Mesendoderm (in vitro differentiated cells): Measurements from ENCODE around the gene SIRT7.

ENCODE experiments used
- DNase-seq: peaks from one replicate; pipeline ENCODE4 v3.0.0; 2013
- H2AK5ac ChIP-seq: 2 replicates; pipeline ENCODE4 v1.6.1; 2013; ENCODE audit warnings: low read length, inconsistent platforms
- H2BK120ac ChIP-seq: 2 replicates; pipeline ENCODE4 v1.6.1; 2013; ENCODE audit warnings: low read depth, mild to moderate bottlenecking, low read length, moderate library complexity, mixed read lengths
- H2BK15ac ChIP-seq: replicated peaks from 2 replicates; pipeline ENCODE4 v1.6.1; 2013; ENCODE audit warnings: low read depth, mild to moderate bottlenecking, moderate library complexity
- H2BK5ac ChIP-seq: 2 replicates; pipeline ENCODE4 v1.6.1; 2013; ENCODE audit warnings: low read length, inconsistent platforms
- H3K18ac ChIP-seq: 2 replicates; pipeline ENCODE4 v1.6.1; 2013; ENCODE audit warnings: mild to moderate bottlenecking, low read length, mixed read lengths
- H3K23ac ChIP-seq: one replicate; pipeline ENCODE4 v1.6.1; 2013; ENCODE audit warnings: low read length
- H3K27ac ChIP-seq: 2 replicates; pipeline ENCODE4 v1.5.1; 2013; ENCODE audit warnings: low read depth, mild to moderate bottlenecking, inconsistent platforms, low read length, moderate library complexity
- H3K27me3 ChIP-seq: 2 replicates; pipeline ENCODE4 v1.6.1; 2013; ENCODE audit warnings: low read length, control low read depth, mild to moderate bottlenecking, inconsistent platforms; ENCODE audit not compliant: insufficient read depth, poor library complexity
- H3K36me3 ChIP-seq: 2 replicates; pipeline ENCODE4 v1.6.1; 2013; ENCODE audit warnings: low read length, inconsistent platforms; ENCODE audit not compliant: control insufficient read depth, insufficient read depth
- H3K4ac ChIP-seq: one replicate; pipeline ENCODE4 v1.6.1; 2013; ENCODE audit warnings: low read depth, mild to moderate bottlenecking, low read length, moderate library complexity
- H3K4me1 ChIP-seq: 2 replicates; pipeline ENCODE4 v1.6.1; 2013; ENCODE audit warnings: low read depth, low read length, inconsistent platforms; ENCODE audit not compliant: control insufficient read depth
- H3K4me2 ChIP-seq: 2 replicates; pipeline ENCODE4 v1.6.1; 2013; ENCODE audit warnings: low read length
- H3K4me3 ChIP-seq: 2 replicates; pipeline ENCODE4 v1.5.1; 2013; ENCODE audit warnings: mild to moderate bottlenecking, low read length
- H3K56ac ChIP-seq: one replicate; pipeline ENCODE4 v1.6.1; 2013; ENCODE audit warnings: low read length
- H3K79me1 ChIP-seq: 2 replicates; pipeline ENCODE4 v1.6.1; 2013; ENCODE audit warnings: low read length, inconsistent platforms
- H3K79me2 ChIP-seq: 2 replicates; pipeline ENCODE4 v1.6.1; 2013; ENCODE audit warnings: mild to moderate bottlenecking, low read length; ENCODE audit not compliant: control insufficient read depth, insufficient read depth
- H3K9ac ChIP-seq: 2 replicates; pipeline ENCODE4 v1.6.1; 2013; ENCODE audit warnings: low read length, inconsistent platforms
- H4K5ac ChIP-seq: one replicate; pipeline ENCODE4 v1.6.1; 2013; ENCODE audit warnings: low read length
- H4K8ac ChIP-seq: one replicate; pipeline ENCODE4 v1.6.1; 2013; ENCODE audit warnings: low read depth, mild to moderate bottlenecking, control low read depth, low read length, moderate library complexity
- WGBS: extraction: QIAGEN DNeasy Blood & Tissue Kit; methylation state at CpG from one replicate; pipeline ENCODE4 v1.1.7; 2013; ENCODE audit warnings: low lambda C conversion rate, missing lambda C conversion rate; ENCODE audit not compliant: insufficient coverage; ENCODE audit errors: extremely low coverage; 5-methylcytosine and 5-hydroxymethylcytosine counted together

Gene SIRT7

DNA sequence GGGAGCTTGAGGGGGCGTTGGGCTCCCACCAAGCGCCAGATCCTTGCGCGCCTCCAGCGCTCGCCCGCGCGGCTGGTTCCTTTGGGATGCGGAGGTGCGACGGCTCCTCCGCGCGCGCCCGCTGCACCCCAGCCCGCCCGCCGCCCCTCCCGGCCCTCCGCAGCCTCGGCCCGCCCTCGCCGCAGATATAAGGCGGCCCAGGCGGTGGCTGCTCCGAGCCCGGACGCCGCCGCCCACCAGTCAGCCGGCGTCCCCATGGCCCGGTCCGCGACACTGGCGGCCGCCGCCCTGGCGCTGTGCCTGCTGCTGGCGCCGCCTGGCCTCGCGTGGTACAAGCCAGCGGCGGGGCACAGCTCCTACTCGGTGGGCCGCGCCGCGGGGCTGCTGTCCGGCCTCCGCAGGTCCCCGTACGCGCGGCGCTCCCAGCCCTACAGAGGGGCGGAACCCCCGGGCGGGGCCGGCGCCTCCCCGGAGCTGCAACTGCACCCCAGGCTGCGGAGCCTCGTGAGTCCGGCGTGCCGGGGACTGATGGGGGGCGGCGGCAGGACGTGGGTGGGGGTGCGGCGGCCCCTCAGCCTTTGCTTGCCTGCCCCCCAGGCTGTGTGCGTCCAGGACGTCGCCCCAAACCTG, 15.8 kb downstream of the SIRT7 start, which contains the start of gene NPB:
TSS of gene NPB (plus strand) at position 216 of the 630 bp plus-strand sequence. CDS start at position 256, 40 bp downstream.
- Histone ChIP-seq H2AK5ac (no peak within 1 kb of the TSS), H3K9ac (peak within 1 kb of the TSS; percentile 61), H4K8ac (no peak within 1 kb of the TSS), H3K36me3 (peaks cover 6% of the 10 kb centered on the region), H3K4me3 (no peak within 1 kb of the TSS), H2BK15ac (no peak within 1 kb of the TSS), H2BK120ac (no peak within 1 kb of the TSS), H4K5ac (no peak within 1 kb of the TSS), H3K4me1 (no peaks in the 10 kb centered on the region), H3K79me1 (no peaks in the 10 kb centered on the region), H3K79me2 (no peaks in the 10 kb centered on the region), H3K56ac (peak within 1 kb of the TSS; percentile 78), H3K23ac (peak within 1 kb of the TSS; percentile 85), H3K4me2 (peak within 1 kb of the TSS; percentile 48), H3K27me3 (no peaks in the 10 kb centered on the region), H3K4ac (no peak within 1 kb of the TSS), H2BK5ac (no peak within 1 kb of the TSS), H3K18ac (no peak within 1 kb of the TSS), H3K27ac (no peak within 1 kb of the TSS)
- WGBS = no CpG with 5 or more reads among the region's 79 CpGs
- peak; percentile 46 for DNase-seq

DNA sequence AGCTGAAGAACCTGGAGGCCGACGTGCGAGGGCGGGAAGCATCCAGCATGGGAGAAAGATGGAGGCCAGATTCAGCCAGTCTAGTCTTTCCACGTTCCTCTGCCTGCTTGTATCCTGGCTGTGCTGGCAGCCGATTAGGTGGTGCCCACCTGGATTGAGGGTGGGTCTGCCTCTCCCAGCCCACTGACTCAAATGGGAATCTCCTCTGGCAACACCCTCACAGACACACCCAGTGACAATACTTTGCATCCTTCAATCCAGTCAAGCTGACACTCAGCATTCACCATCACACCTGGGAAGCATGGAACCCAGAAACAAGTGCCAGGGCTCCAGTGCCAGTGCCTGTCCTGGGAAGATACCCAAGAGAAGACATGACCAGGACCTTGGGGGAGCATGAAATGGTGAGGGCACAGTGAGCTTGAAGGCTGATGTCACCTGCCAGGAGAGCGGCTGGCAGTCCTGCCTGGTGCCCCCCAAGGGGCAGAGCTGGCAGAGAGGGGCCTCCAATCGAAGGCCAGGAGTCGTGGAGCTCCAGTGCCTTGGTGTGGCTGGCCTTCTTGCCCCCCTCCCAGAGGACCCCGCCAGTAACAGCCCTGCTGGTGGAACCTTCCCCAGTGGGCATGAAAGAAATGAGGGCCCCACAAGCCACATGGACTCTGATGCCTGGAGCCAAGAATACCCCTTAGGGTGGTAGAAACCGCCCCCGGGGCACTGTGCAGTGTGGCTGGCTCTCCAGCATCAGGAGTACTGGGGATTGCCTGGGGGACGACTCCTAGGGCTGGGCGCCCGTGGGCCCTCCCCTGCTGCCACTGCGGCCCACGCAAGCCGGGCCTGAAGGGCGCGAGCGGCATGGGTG, 16.6 kb downstream of the SIRT7 start:
- peak overlapping the region; percentile 38 for H3K9ac ChIP-seq
- no peaks in the 10 kb centered on the region for H3K27me3 ChIP-seq
- DNase-seq = no peak
- H3K79me2 ChIP-seq = no peaks in the 10 kb centered on the region
- H3K27ac ChIP-seq = no peak overlapping the region
- H3K4me2 ChIP-seq = peak overlapping the region; percentile 25
- H3K56ac ChIP-seq = peak overlapping the region; percentile 78
- H2AK5ac ChIP-seq = no peak overlapping the region
- H3K36me3 ChIP-seq = peaks cover 7% of the 10 kb centered on the region
- H3K18ac ChIP-seq = no peak overlapping the region
- no peaks in the 10 kb centered on the region for H3K79me1 ChIP-seq
- H2BK15ac ChIP-seq = no peak overlapping the region
- no CpG with 5 or more reads among the region's 21 CpGs for WGBS
- H2BK5ac ChIP-seq = no peak overlapping the region
- no peak overlapping the region for H3K4ac ChIP-seq
- H4K5ac ChIP-seq = no peak overlapping the region
- no peak overlapping the region for H4K8ac ChIP-seq
- H3K4me1 ChIP-seq = no peaks in the 10 kb centered on the region
- H3K23ac ChIP-seq = peak overlapping the region; percentile 85
- no peak overlapping the region for H3K4me3 ChIP-seq
- no peak overlapping the region for H2BK120ac ChIP-seq

DNA sequence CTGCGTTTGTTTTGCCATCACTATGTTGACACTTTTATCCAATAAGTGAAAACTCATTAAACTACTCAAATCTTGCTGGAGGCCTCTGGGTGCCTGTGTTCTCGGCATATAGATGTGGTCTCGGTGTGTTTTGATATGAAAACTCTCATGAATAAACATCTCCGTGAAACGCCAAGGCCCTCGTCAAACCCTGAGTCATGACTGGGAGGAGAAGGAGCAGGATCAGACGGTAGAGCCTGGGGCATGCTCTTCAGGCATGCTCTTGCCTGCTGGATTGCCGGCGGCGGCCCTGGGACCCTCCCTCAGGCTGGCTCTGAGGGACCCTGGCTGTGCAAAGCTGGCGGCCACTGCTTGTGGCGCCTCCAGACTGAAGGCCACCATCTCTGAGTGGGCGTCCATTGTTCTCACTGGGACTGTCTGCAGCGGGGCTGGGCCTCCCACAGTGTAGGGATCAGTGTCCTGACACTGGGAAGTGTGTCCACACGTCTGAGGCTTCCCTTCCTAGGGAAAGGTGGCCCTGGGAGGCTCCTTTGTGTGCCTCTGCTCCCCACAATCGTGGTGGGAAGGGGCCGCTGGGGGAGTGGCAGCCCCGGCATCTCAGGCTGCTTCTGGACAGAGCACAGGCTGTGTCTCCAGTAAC, 17.7 kb downstream of the SIRT7 start:
- no peak overlapping the region for H3K4me3 ChIP-seq
- no peak overlapping the region for H3K4ac ChIP-seq
- H3K9ac ChIP-seq = no peak overlapping the region
- no peaks in the 10 kb centered on the region for H3K79me1 ChIP-seq
- H2AK5ac ChIP-seq = no peak overlapping the region
- H3K36me3 ChIP-seq = peaks cover 8% of the 10 kb centered on the region
- no peaks in the 10 kb centered on the region for H3K79me2 ChIP-seq
- H3K27ac ChIP-seq = no peak overlapping the region
- H2BK5ac ChIP-seq = no peak overlapping the region
- H4K8ac ChIP-seq = no peak overlapping the region
- no peak overlapping the region for H3K23ac ChIP-seq
- H2BK120ac ChIP-seq = no peak overlapping the region
- no peak for DNase-seq
- no peaks in the 10 kb centered on the region for H3K27me3 ChIP-seq
- H3K56ac ChIP-seq = no peak overlapping the region
- H3K4me1 ChIP-seq = no peaks in the 10 kb centered on the region
- no CpG with 5 or more reads among the region's 18 CpGs for WGBS
- H3K18ac ChIP-seq = no peak overlapping the region
- H2BK15ac ChIP-seq = no peak overlapping the region
- H4K5ac ChIP-seq = no peak overlapping the region
- no peak overlapping the region for H3K4me2 ChIP-seq

DNA sequence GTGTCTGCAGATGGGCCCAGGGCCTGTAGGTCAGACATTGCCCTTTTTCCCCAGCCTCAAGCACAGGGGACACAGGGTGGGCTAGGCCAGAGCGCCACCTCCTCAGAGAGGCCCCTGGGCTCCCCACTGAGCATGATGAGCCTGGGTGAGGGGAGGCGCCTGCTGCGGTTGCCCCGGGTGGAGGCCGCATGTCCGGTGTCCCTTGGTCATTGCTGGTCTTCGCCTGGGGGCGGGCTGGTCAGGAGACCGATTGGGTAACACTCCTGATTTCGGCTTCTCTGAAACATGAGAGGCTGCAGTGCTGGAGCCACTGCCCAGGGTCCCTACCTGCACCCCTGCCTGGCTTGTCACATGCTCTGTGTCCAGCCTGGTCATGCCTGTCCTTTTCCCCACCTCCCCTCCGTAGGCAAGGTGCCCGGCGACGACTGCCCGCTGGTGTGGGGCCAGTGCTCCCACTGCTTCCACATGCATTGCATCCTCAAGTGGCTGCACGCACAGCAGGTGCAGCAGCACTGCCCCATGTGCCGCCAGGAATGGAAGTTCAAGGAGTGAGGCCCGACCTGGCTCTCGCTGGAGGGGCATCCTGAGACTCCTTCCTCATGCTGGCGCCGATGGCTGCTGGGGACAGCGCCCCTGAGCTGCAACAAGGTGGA, 18.3 kb downstream of the SIRT7 start:
- peaks cover 8% of the 10 kb centered on the region for H3K36me3 ChIP-seq
- H4K8ac ChIP-seq = no peak overlapping the region
- no peak overlapping the region for H3K18ac ChIP-seq
- H3K27me3 ChIP-seq = no peaks in the 10 kb centered on the region
- H2BK5ac ChIP-seq = no peak overlapping the region
- no peak overlapping the region for H3K4me2 ChIP-seq
- no peak overlapping the region for H3K4ac ChIP-seq
- H3K79me2 ChIP-seq = no peaks in the 10 kb centered on the region
- H2AK5ac ChIP-seq = no peak overlapping the region
- H2BK120ac ChIP-seq = no peak overlapping the region
- no peak overlapping the region for H4K5ac ChIP-seq
- no peak overlapping the region for H3K27ac ChIP-seq
- no peaks in the 10 kb centered on the region for H3K79me1 ChIP-seq
- H3K9ac ChIP-seq = no peak overlapping the region
- no peaks in the 10 kb centered on the region for H3K4me1 ChIP-seq
- no peak overlapping the region for H3K56ac ChIP-seq
- no CpG with 5 or more reads among the region's 22 CpGs for WGBS
- DNase-seq = no peak
- H3K4me3 ChIP-seq = no peak overlapping the region
- H3K23ac ChIP-seq = no peak overlapping the region
- no peak overlapping the region for H2BK15ac ChIP-seq

DNA sequence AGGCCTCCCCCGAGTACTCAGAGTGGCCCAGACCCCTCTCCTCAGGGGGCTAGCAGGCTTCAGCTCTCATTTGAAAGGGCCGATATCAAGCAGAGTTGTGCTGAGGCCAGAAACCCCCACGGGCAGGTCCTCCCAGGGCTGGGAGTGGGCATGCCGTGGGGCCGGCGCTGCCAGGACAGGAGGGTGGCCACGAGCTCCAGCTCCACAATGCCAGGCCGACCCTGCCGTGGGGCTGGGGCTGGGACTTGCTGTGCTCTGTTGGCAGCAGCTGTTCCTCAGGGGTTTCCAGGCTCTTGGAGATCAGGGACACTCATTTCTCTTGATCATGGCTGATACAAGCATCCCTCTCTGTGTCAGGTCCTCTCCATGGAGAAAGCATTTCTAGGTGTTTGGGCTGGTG, 19.1 kb downstream of the SIRT7 start:
- H3K18ac ChIP-seq = no peak overlapping the region
- H3K36me3 ChIP-seq = peaks cover 10% of the 10 kb centered on the region
- H2BK5ac ChIP-seq = no peak overlapping the region
- H3K79me2 ChIP-seq = no peaks in the 10 kb centered on the region
- no CpG with 5 or more reads among the region's 9 CpGs for WGBS
- H2BK120ac ChIP-seq = no peak overlapping the region
- peak overlapping the region; percentile 6 for H3K27ac ChIP-seq
- no peak overlapping the region for H4K8ac ChIP-seq
- no peak overlapping the region for H3K4me2 ChIP-seq
- no peaks in the 10 kb centered on the region for H3K4me1 ChIP-seq
- no peak overlapping the region for H3K4ac ChIP-seq
- no peak overlapping the region for H3K9ac ChIP-seq
- H2BK15ac ChIP-seq = no peak overlapping the region
- H2AK5ac ChIP-seq = no peak overlapping the region
- H3K79me1 ChIP-seq = peaks cover 3% of the 10 kb centered on the region
- H3K27me3 ChIP-seq = no peaks in the 10 kb centered on the region
- H4K5ac ChIP-seq = no peak overlapping the region
- no peak overlapping the region for H3K4me3 ChIP-seq
- no peak overlapping the region for H3K23ac ChIP-seq
- no peak for DNase-seq
- no peak overlapping the region for H3K56ac ChIP-seq
